Neural progenitor cell (in vitro differentiated cells): Measurements from ENCODE around the gene UBIAD1. TPM values are rescaled to one million over a fixed set of nuclear protein-coding genes. Genes with fewer than 3 reads are reported as not detected.
"Not testable (repeated sequence)": the region's sequence is repeated elsewhere in the genome, so short reads cannot be mapped to it uniquely, and the experiment has no call there.

Experiments used
- DNase-seq: peaks from one replicate; pipeline ENCODE4 v3.0.0-alpha.2; 2016; ENCODE audit warnings: low spot score
- H2AFZ ChIP-seq: fragments of 200-600 bp; sonication (generic); replicated peaks from 2 replicates; pipeline ENCODE4 v1.6.1; 2016; ENCODE audit warnings: antibody characterized with exemption
- H3F3A ChIP-seq: fragments of 200-600 bp; sonication (generic); 2 replicates; pipeline ENCODE4 v1.6.1; 2016; ENCODE audit warnings: antibody characterized with exemption, low read depth
- H3K27ac ChIP-seq: fragments of 200-600 bp; sonication (generic); 2 replicates; pipeline ENCODE4 v1.5.1; 2016; ENCODE audit warnings: mild to moderate bottlenecking
- H3K27me3 ChIP-seq: fragments of 200-600 bp; sonication (generic); 2 replicates; pipeline ENCODE4 v1.6.1; 2016; ENCODE audit warnings: mild to moderate bottlenecking, moderate library complexity
- H3K36me3 ChIP-seq: fragments of 200-600 bp; sonication (generic); 2 replicates; pipeline ENCODE4 v1.5.1; 2016
- H3K4me1 ChIP-seq: fragments of 200-600 bp; sonication (generic); 2 replicates; pipeline ENCODE4 v1.6.1; 2016; ENCODE audit warnings: mixed run types
- H3K4me2 ChIP-seq: fragments of 200-600 bp; sonication (generic); 2 replicates; pipeline ENCODE4 v1.6.1; 2016
- H3K4me3 ChIP-seq: fragments of 200-600 bp; sonication (generic); 2 replicates; pipeline ENCODE4 v1.5.1; 2016
- H3K79me2 ChIP-seq: fragments of 200-600 bp; sonication (generic); 2 replicates; pipeline ENCODE4 v1.6.1; 2016; ENCODE audit warnings: low read depth
- H3K9ac ChIP-seq: fragments of 200-600 bp; sonication (generic); 2 replicates; pipeline ENCODE4 v1.6.1; 2016
- H3K9me3 ChIP-seq: fragments of 200-600 bp; sonication (generic); 2 replicates; pipeline ENCODE4 v1.5.1; 2016; ENCODE audit warnings: low read depth
- H4K20me1 ChIP-seq: fragments of 200-600 bp; sonication (generic); 2 replicates; pipeline ENCODE4 v1.6.1; 2016; ENCODE audit warnings: low read depth
- H3K27ac Mint-ChIP-seq: 3 replicates; pipeline ENCODE4 v1.8.0; 2021; ENCODE audit warnings: mixed read lengths
- H3K27me3 Mint-ChIP-seq: 2 replicates; pipeline ENCODE4 v1.8.0; 2022; ENCODE audit warnings: low read depth, mild to moderate bottlenecking, inconsistent platforms, moderate library complexity, mixed read lengths; ENCODE audit not compliant: insufficient read depth
- H3K36me3 Mint-ChIP-seq: 3 replicates; pipeline ENCODE4 v1.8.0; 2021; ENCODE audit warnings: mixed read lengths
- H3K4me1 Mint-ChIP-seq: 3 replicates; pipeline ENCODE4 v1.8.0; 2021; ENCODE audit warnings: mixed read lengths
- H3K4me3 Mint-ChIP-seq: 3 replicates; pipeline ENCODE4 v1.8.0; 2021; ENCODE audit warnings: mild to moderate bottlenecking, moderate library complexity, mixed read lengths
- H3K9me3 Mint-ChIP-seq: 3 replicates; pipeline ENCODE4 v1.8.0; 2020; ENCODE audit warnings: mixed read lengths
- CTCF ChIP-seq: fragments of 200-600 bp; sonication (generic); IDR thresholded peaks from 2 replicates; pipeline ENCODE4 v1.5.1; 2017; ENCODE audit warnings: antibody characterized with exemption, mild to moderate bottlenecking
- EZH2 ChIP-seq: fragments of 200-600 bp; sonication (generic); IDR thresholded peaks from 2 replicates; pipeline ENCODE4 v1.6.1; 2017; ENCODE audit warnings: antibody characterized with exemption, mild to moderate bottlenecking, moderate library complexity
- EZH2phosphoT487 ChIP-seq: fragments of 200-600 bp; sonication (generic); IDR thresholded peaks from 2 replicates; pipeline ENCODE4 v1.6.1; 2017; ENCODE audit warnings: antibody characterized with exemption
- total RNA-seq: library from RNA; depleted of rRNA; stranded (reverse); fragments of >200 nt; gene quantifications from 2 replicates; pipeline ENCODE4 v1.2.3, GENCODE V29; 2015; ENCODE audit warnings: low replicate concordance

Gene UBIAD1
- total RNA-seq, 1 donor from 2014 or later: 11.0 TPM

GRCh38 chr1:11301601-11302000 lies 28.6 kb downstream of the UBIAD1 start:
- Histone ChIP-seq H2AFZ (no peak overlapping the region), H3K4me2 (peak overlapping the region; percentile 10), H3K9ac (no peak overlapping the region), H4K20me1 (no peaks in the 10 kb centered on the region), H3K79me2 (no peaks in the 10 kb centered on the region), H3K4me3 (no peak overlapping the region), H3K9me3 (no peaks in the 10 kb centered on the region), H3F3A (no peaks in the 10 kb centered on the region), H3K27me3 (no peaks in the 10 kb centered on the region), H3K4me1 (peaks cover 6% of the 10 kb centered on the region), H3K27ac (no peak overlapping the region), H3K36me3 (no peaks in the 10 kb centered on the region)
- DNase-seq: no peak
- Mint-ChIP-seq H3K4me1 (peaks cover 18% of the 10 kb centered on the region), H3K36me3 (peaks cover 5% of the 10 kb centered on the region), H3K27me3 (peaks cover 3% of the 10 kb centered on the region), H3K27ac (no peak overlapping the region), H3K4me3 (no peak overlapping the region), H3K9me3 (no peaks in the 10 kb centered on the region)
- TF ChIP-seq EZH2: no peak
- no peak for TF ChIP-seq CTCF
- TF ChIP-seq EZH2phosphoT487: no peak

- Histone ChIP-seq H3K9me3 (no peaks in the 10 kb centered on the region), H3K79me2 (no peaks in the 10 kb centered on the region), H3K9ac (no peak overlapping the region), H3K27me3 (no peaks in the 10 kb centered on the region), H3K27ac (no peak overlapping the region), H3K4me2 (no peak overlapping the region), H3F3A (no peaks in the 10 kb centered on the region), H3K4me3 (no peak overlapping the region), H3K4me1 (peaks cover 6% of the 10 kb centered on the region), H4K20me1 (no peaks in the 10 kb centered on the region), H2AFZ (no peak overlapping the region), H3K36me3 (no peaks in the 10 kb centered on the region)
- Mint-ChIP-seq H3K4me1 (peaks cover 20% of the 10 kb centered on the region), H3K27ac (peak overlapping the region; percentile 66), H3K4me3 (no peak overlapping the region), H3K9me3 (no peaks in the 10 kb centered on the region), H3K27me3 (peaks cover 5% of the 10 kb centered on the region), H3K36me3 (peaks cover 6% of the 10 kb centered on the region)
- TF ChIP-seq CTCF (no peak), EZH2phosphoT487 (no peak), EZH2 (no peak)
- DNase-seq: no peak
Measured at GRCh38 chr1:11302366-11302765, 29.4 kb downstream of the UBIAD1 start.

GRCh38 chr1:11305516-11305915 lies 32.5 kb downstream of the UBIAD1 start:
- H3K27me3 Mint-ChIP-seq, H2AFZ ChIP-seq, H3K36me3 ChIP-seq, H3F3A ChIP-seq, H3K9me3 Mint-ChIP-seq, H4K20me1 ChIP-seq, H3K36me3 Mint-ChIP-seq, H3K9ac ChIP-seq, H3K27ac ChIP-seq, H3K79me2 ChIP-seq, H3K4me2 ChIP-seq, DNase-seq, H3K9me3 ChIP-seq, H3K27ac Mint-ChIP-seq, H3K27me3 ChIP-seq, H3K4me1 ChIP-seq, H3K4me3 Mint-ChIP-seq, H3K4me3 ChIP-seq: not testable (repeated sequence)
- H3K4me1 Mint-ChIP-seq: peaks cover 19% of the 10 kb centered on the region

GRCh38 chr1:11307852-11308251 lies 34.9 kb downstream of the UBIAD1 start:
- no peak overlapping the region for H3K4me2 ChIP-seq
- no peak overlapping the region for H2AFZ ChIP-seq
- H3K4me1 ChIP-seq: peaks cover 15% of the 10 kb centered on the region
- H3K79me2 ChIP-seq: no peaks in the 10 kb centered on the region
- no peaks in the 10 kb centered on the region for H3K27me3 ChIP-seq
- TF ChIP-seq EZH2 (no peak), EZH2phosphoT487 (no peak), CTCF (no peak)
- Mint-ChIP-seq H3K4me3 (no peak overlapping the region), H3K4me1 (peaks cover 35% of the 10 kb centered on the region), H3K27ac (no peak overlapping the region), H3K27me3 (peaks cover 8% of the 10 kb centered on the region), H3K36me3 (peaks cover 4% of the 10 kb centered on the region), H3K9me3 (no peaks in the 10 kb centered on the region)
- H3K9me3 ChIP-seq: no peaks in the 10 kb centered on the region
- no peaks in the 10 kb centered on the region for H3K36me3 ChIP-seq
- no peak overlapping the region for H3K4me3 ChIP-seq
- peaks cover 10% of the 10 kb centered on the region for H3F3A ChIP-seq
- no peaks in the 10 kb centered on the region for H4K20me1 ChIP-seq
- DNase-seq: no peak
- H3K27ac ChIP-seq: no peak overlapping the region
- no peak overlapping the region for H3K9ac ChIP-seq
